HL-60 (cell line): ENCODE results near the gene CHERP.

Experiments used
- CTCF ChIP-seq: IDR thresholded peaks from one replicate; pipeline ENCODE4 v1.5.1; 2011; ENCODE audit warnings: low read length, control low read depth, inconsistent platforms; ENCODE audit not compliant: insufficient read depth
- GABPA ChIP-seq: IDR thresholded peaks from 2 replicates; pipeline ENCODE4 v1.6.1; 2012; ENCODE audit warnings: low read depth
- POLR2AphosphoS5 ChIP-seq: IDR thresholded peaks from 2 replicates; pipeline ENCODE4 v1.6.1; 2012; ENCODE audit warnings: low read depth
- REST ChIP-seq: IDR thresholded peaks from 2 replicates; pipeline ENCODE4 v1.6.1; 2012; ENCODE audit warnings: low read depth; ENCODE audit not compliant: insufficient replicate concordance

DNA sequence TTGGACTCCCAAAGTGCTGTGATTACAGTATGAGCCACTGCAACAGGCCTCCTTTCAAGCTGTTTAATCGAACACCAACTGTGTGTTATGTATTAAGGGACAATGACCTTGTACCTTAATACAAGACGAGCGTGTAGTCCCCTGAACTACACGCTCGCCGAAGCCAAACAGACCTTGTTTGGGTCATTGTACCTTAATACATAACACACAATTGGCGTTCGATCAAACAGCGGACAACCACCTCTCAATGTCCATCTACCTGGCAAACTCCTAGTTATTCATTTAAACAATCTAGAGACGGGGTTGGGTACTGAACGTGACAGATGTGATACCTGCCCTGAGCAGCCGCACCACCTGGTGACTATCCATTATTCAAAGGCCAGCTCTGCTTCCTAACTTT lies 1.3 kb downstream of the CHERP start:
- TF ChIP-seq CTCF (no peak), REST (no peak), POLR2AphosphoS5 (no peak), GABPA (no peak)
